ENCODE results near the gene TBL1XR1.

DNA sequence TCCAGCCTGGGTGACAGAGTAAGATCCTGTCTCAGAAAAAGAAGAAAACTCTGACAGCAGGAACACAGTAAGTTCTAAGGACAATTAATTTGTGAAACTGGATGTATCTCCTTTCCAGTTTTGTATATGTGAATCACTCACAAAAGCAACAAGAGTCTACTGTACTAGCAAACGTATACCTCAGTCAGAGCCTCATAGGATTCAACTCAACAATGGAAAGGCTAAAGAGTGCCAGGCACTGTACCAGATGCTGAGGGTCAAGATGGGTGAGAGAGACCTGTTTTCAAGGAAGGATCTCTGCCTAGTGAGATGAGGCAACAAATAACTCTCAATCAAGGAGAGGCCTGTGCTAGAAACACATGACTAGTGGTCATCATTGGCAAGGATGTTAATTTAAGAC is 14.9 kb downstream of the TBL1XR1 start:
- TF ChIP-seq POLR2A (IDR thresholded peaks at IDR 0.05; ENCODE audit: control extremely low read depth in 1 of 2, low read depth in 2 of 2, low read length in 2 of 2) (no peak), YY1 (IDR thresholded peaks at IDR 0.05; ENCODE audit: low read depth, low read length) (no peak), CEBPB (IDR thresholded peaks at IDR 0.05; ENCODE audit: low read depth, low read length) (no peak), BRCA1 (IDR thresholded peaks at IDR 0.05; ENCODE audit: low read depth, low read length) (no peak), GABPA (IDR thresholded peaks at IDR 0.05; ENCODE audit: borderline replicate concordance, insufficient read depth, low read length) (no peak)
- TF ChIP-seq, protein P1, sequence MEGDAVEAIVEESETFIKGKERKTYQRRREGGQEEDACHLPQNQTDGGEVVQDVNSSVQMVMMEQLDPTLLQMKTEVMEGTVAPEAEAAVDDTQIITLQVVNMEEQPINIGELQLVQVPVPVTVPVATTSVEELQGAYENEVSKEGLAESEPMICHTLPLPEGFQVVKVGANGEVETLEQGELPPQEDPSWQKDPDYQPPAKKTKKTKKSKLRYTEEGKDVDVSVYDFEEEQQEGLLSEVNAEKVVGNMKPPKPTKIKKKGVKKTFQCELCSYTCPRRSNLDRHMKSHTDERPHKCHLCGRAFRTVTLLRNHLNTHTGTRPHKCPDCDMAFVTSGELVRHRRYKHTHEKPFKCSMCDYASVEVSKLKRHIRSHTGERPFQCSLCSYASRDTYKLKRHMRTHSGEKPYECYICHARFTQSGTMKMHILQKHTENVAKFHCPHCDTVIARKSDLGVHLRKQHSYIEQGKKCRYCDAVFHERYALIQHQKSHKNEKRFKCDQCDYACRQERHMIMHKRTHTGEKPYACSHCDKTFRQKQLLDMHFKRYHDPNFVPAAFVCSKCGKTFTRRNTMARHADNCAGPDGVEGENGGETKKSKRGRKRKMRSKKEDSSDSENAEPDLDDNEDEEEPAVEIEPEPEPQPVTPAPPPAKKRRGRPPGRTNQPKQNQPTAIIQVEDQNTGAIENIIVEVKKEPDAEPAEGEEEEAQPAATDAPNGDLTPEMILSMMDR (IDR thresholded peaks at IDR 0.05; ENCODE audit: control extremely low read depth in 1 of 3, insufficient read depth in 1 of 3, low read depth in 1 of 3, low read length in 3 of 3), result no peak

All from H1 (cell line).